SIG-M5 treated with dmso at 0.1 percent for 504 hours (cell line): ENCODE results near the gene GIPC1.
"Not testable (repeated sequence)": the region's sequence is repeated elsewhere in the genome, so short reads cannot be mapped to it uniquely, and the experiment has no call there.

Experiments
- DNase-seq: peaks from one replicate; lab custom pipeline; 2025; ENCODE audit not compliant: unreplicated experiment; lab: John Stamatoyannopoulos, UW

Gene GIPC1

GRCh38 chr19:14517840-14518505, 22.0 kb upstream of the GIPC1 start, which contains the start of gene DNAJB1:
Gene DNAJB1 (minus strand): TSS chr19:14518397. CDS start chr19:14518349, 48 bp downstream.
- peak; percentile 61 for DNase-seq

GRCh38 chr19:14517446-14517839, 21.5 kb upstream of the GIPC1 start:
- DNase-seq = no peak

- peak; percentile 5 for DNase-seq
These were observed 21.0 kb upstream of the GIPC1 start for GRCh38 chr19:14516746-14517438.

- no peak for DNase-seq
These were observed 20.2 kb upstream of the GIPC1 start for GRCh38 chr19:14516048-14516534.

GRCh38 chr19:14515501-14516047, 19.6 kb upstream of the GIPC1 start:
- no peak for DNase-seq

- DNase-seq = no peak
These were observed 18.4 kb upstream of the GIPC1 start for GRCh38 chr19:14514215-14514863.

- DNase-seq = no peak
These were observed 16.6 kb upstream of the GIPC1 start for GRCh38 chr19:14512406-14512961.

GRCh38 chr19:14511229-14511593, 15.3 kb upstream of the GIPC1 start:
- DNase-seq = no peak

- peak; percentile 78 for DNase-seq
These were observed 14.6 kb upstream of the GIPC1 start for GRCh38 chr19:14510311-14511228.

GRCh38 chr19:14507704-14508542, 12.0 kb upstream of the GIPC1 start:
- DNase-seq = peak; percentile 64

GRCh38 chr19:14505488-14506239, 9.7 kb upstream of the GIPC1 start:
- DNase-seq = peak; percentile 53

GRCh38 chr19:14504575-14504974, 8.6 kb upstream of the GIPC1 start:
- DNase-seq = not testable (repeated sequence)

- DNase-seq = no peak
These were observed 7.4 kb upstream of the GIPC1 start for GRCh38 chr19:14503285-14503684.

GRCh38 chr19:14502334-14503092, 6.6 kb upstream of the GIPC1 start:
- no peak for DNase-seq

- DNase-seq = no peak
These were observed 1.4 kb upstream of the GIPC1 start for GRCh38 chr19:14497228-14497921.

- no peak for DNase-seq
These were observed 904 bp upstream of the GIPC1 start for GRCh38 chr19:14496834-14497227.

GRCh38 chr19:14495672-14496028, 277 bp downstream of the GIPC1 start:
- DNase-seq = no peak
